ENCODE results near the gene DISP3. TPM values are rescaled to one million over a fixed set of nuclear protein-coding genes. Genes with fewer than 3 reads are reported as not detected.

The DISP3 gene
- total RNA-seq, 1 donor, result under 0.01 TPM

DNA sequence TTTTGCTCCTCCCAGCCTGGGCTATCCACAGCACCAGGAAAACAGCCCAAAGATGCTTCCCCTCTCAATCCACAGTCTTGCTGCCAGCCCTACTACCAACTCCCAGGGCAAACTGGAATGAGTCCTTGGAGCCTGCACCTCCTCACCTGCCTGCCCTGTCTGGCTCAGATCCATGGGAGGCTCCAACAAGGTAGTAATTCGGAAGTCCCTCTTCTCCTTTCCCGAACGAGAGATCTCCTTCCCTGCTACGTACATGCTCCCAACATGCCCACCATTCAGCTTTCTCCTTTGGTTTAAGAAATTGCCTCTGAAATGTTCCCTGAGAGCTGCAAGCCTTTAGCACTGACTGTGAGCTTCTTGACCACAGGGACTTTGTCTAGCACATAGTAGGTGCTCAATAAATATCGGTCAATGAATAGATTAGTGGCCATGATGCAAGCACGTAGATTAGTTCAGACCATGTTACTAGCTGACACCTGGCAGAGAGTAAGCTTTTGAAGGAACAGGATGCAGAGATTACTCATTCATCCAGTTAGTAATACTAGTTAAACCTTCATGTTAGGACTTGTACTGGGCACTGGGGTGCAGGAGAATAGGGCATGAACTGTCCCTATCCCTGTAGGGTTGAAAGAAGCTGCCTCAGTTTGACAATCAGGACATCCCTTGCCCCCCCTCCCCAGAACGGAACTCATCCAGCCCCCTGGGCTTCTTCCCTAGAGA lies 80.1 kb downstream of the DISP3 start:
- H3K27me3 ChIP-seq (ENCODE audit: insufficient read depth, low read length), result peaks cover 18% of the 10 kb centered on the region
- H3K4me3 ChIP-seq (ENCODE audit: insufficient read depth, low read length), result no peak overlapping the region
- H3K27ac ChIP-seq (ENCODE audit: low read depth, low read length), result no peak overlapping the region
- H3K4me2 ChIP-seq (ENCODE audit: insufficient read depth, low read length), result no peak overlapping the region
- TF ChIP-seq, protein P1, sequence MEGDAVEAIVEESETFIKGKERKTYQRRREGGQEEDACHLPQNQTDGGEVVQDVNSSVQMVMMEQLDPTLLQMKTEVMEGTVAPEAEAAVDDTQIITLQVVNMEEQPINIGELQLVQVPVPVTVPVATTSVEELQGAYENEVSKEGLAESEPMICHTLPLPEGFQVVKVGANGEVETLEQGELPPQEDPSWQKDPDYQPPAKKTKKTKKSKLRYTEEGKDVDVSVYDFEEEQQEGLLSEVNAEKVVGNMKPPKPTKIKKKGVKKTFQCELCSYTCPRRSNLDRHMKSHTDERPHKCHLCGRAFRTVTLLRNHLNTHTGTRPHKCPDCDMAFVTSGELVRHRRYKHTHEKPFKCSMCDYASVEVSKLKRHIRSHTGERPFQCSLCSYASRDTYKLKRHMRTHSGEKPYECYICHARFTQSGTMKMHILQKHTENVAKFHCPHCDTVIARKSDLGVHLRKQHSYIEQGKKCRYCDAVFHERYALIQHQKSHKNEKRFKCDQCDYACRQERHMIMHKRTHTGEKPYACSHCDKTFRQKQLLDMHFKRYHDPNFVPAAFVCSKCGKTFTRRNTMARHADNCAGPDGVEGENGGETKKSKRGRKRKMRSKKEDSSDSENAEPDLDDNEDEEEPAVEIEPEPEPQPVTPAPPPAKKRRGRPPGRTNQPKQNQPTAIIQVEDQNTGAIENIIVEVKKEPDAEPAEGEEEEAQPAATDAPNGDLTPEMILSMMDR (IDR thresholded peaks at IDR 0.05; ENCODE audit: extremely low read depth, low read depth, low read length), result no peak
- H3K79me2 ChIP-seq (ENCODE audit: insufficient read depth, low read length), result no peaks in the 10 kb centered on the region
- no peaks in the 10 kb centered on the region for H3K36me3 ChIP-seq (ENCODE audit: insufficient read depth, low read length)
- no peaks in the 10 kb centered on the region for H3K4me1 ChIP-seq (ENCODE audit: insufficient read depth, low read length)
- H2AFZ ChIP-seq (ENCODE audit: low read length), result no peak overlapping the region
- no peaks in the 10 kb centered on the region for H4K20me1 ChIP-seq (ENCODE audit: insufficient read depth, low read length)
- peak; percentile 61 for DNase-seq (ENCODE audit: insufficient read length, low spot score, missing footprints)
- no peaks in the 10 kb centered on the region for H3K9me3 ChIP-seq (ENCODE audit: low read depth, low read length)

DNA sequence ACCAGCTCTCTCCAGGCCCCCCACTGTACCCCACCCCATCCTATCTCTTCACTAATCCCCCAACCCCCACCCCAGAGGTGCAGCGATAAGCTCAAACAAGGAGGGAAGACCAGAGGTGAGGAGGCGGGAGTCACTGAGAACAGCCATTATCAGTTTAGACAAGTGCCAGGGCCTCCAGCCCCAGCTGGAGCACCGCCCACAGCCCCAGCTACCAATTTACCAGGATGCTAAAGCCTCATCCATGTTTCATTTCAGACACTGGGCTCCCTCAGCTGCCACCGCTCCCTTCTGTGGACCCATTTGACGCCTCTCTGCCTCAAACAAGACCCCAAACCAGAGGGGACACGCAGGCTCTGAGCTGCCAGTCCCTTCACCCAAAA lies 80.6 kb downstream of the DISP3 start:
- no peak overlapping the region for H2AFZ ChIP-seq (ENCODE audit: low read length)
- no peak overlapping the region for H3K4me2 ChIP-seq (ENCODE audit: insufficient read depth, low read length)
- H3K4me1 ChIP-seq (ENCODE audit: insufficient read depth, low read length), result no peaks in the 10 kb centered on the region
- no peaks in the 10 kb centered on the region for H4K20me1 ChIP-seq (ENCODE audit: insufficient read depth, low read length)
- TF ChIP-seq, protein P1 (IDR thresholded peaks at IDR 0.05; ENCODE audit: extremely low read depth, low read depth, low read length), result no peak
- H3K79me2 ChIP-seq (ENCODE audit: insufficient read depth, low read length), result no peaks in the 10 kb centered on the region
- no peaks in the 10 kb centered on the region for H3K9me3 ChIP-seq (ENCODE audit: low read depth, low read length)
- H3K4me3 ChIP-seq (ENCODE audit: insufficient read depth, low read length), result no peak overlapping the region
- H3K36me3 ChIP-seq (ENCODE audit: insufficient read depth, low read length), result no peaks in the 10 kb centered on the region
- no peak for DNase-seq (ENCODE audit: insufficient read length, low spot score, missing footprints)
- H3K27me3 ChIP-seq (ENCODE audit: insufficient read depth, low read length), result peaks cover 18% of the 10 kb centered on the region
- H3K27ac ChIP-seq (ENCODE audit: low read depth, low read length), result no peak overlapping the region

DNA sequence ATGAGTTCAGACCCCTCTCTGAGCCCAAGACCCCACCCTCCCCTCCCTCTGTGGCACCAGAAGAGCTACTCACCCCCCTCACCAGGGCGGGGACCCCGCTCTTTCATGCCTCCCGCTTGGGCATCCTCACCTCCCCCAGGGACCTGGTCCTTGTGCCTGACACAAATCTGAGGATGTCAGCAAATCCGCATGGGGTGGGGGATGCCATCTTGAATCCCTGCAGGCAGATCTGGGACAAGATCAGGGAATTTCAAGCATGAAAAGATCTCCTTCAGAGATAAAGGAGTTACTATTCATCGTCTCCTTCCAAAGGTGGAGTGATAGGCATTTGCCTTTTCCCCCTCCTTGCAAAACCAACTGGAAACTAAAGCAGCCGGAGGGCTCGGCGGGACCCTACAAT lies 81.1 kb downstream of the DISP3 start:
- no peak for DNase-seq (ENCODE audit: insufficient read length, low spot score, missing footprints)
- Histone ChIP-seq H3K36me3 (ENCODE audit: insufficient read depth, low read length) (no peaks in the 10 kb centered on the region), H3K9me3 (ENCODE audit: low read depth, low read length) (no peaks in the 10 kb centered on the region), H3K79me2 (ENCODE audit: insufficient read depth, low read length) (no peaks in the 10 kb centered on the region), H3K27me3 (ENCODE audit: insufficient read depth, low read length) (peaks cover 18% of the 10 kb centered on the region), H3K4me1 (ENCODE audit: insufficient read depth, low read length) (no peaks in the 10 kb centered on the region), H3K27ac (ENCODE audit: low read depth, low read length) (no peak overlapping the region), H3K4me3 (ENCODE audit: insufficient read depth, low read length) (no peak overlapping the region), H4K20me1 (ENCODE audit: insufficient read depth, low read length) (no peaks in the 10 kb centered on the region), H2AFZ (ENCODE audit: low read length) (no peak overlapping the region), H3K4me2 (ENCODE audit: insufficient read depth, low read length) (no peak overlapping the region)
- TF ChIP-seq, protein P1 (IDR thresholded peaks at IDR 0.05; ENCODE audit: extremely low read depth, low read depth, low read length), result no peak

DNA sequence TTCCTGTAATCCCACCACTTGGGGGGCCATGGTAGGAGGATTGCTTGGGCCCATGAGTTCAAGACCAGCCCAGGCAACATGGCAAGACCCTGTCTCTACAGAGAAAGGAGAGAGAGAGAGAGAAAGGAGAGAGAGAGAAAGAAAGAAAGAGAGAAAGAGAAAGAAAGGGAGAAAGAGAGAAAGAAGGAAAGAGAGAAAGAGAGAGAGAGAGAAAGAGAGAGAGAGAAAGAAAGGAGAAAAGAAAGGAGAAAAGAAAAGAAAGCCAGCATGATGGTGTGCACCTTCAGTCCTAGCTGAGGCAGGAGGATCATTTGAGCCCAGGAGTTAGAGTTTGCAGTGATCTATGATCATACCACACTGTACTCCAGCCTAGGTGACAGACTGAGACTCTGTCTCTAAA lies 82.8 kb downstream of the DISP3 start:
- Histone ChIP-seq H2AFZ (ENCODE audit: low read length) (no peak overlapping the region), H3K4me1 (ENCODE audit: insufficient read depth, low read length) (no peaks in the 10 kb centered on the region), H3K79me2 (ENCODE audit: insufficient read depth, low read length) (no peaks in the 10 kb centered on the region), H3K4me3 (ENCODE audit: insufficient read depth, low read length) (no peak overlapping the region), H3K9me3 (ENCODE audit: low read depth, low read length) (no peaks in the 10 kb centered on the region), H3K27ac (ENCODE audit: low read depth, low read length) (no peak overlapping the region), H3K36me3 (ENCODE audit: insufficient read depth, low read length) (no peaks in the 10 kb centered on the region), H3K4me2 (ENCODE audit: insufficient read depth, low read length) (no peak overlapping the region), H4K20me1 (ENCODE audit: insufficient read depth, low read length) (no peaks in the 10 kb centered on the region), H3K27me3 (ENCODE audit: insufficient read depth, low read length) (peaks cover 24% of the 10 kb centered on the region)
- TF ChIP-seq, protein P1 (IDR thresholded peaks at IDR 0.05; ENCODE audit: extremely low read depth, low read depth, low read length), result no peak
- DNase-seq (ENCODE audit: insufficient read length, low spot score, missing footprints), result no peak
